ENCODE results near the gene SPAAR.
"Not testable (repeated sequence)": the region's sequence is repeated elsewhere in the genome, so short reads cannot be mapped to it uniquely, and the experiment has no call there.

Gene SPAAR, protein sequence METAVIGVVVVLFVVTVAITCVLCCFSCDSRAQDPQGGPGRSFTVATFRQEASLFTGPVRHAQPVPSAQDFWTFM

DNA sequence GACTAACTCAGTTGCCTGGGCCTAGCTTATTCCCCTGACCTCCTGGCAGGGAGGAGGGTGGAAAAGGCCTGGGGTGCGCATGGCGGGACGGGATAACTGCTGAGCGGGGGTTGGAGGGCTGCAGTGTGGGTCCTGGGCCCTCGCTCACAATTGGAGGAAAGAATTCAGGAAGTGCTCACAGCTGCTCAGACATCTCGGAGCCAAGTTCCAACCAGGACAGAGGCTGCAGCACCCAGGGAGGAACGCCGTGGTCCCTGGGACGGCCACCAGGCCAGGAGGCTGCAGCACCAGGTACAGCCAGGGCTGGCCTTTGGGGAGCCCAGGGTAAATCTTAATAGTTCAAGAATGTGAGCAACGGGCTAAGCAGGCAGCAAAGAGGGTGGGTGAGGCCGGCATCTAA, at the start of gene SPAAR:
Gene SPAAR (plus strand): TSS at position 217 of the 400 bp plus-strand sequence. CDS start 974 bp downstream, outside the sequence.
- DNase-seq, result no peak

DNA sequence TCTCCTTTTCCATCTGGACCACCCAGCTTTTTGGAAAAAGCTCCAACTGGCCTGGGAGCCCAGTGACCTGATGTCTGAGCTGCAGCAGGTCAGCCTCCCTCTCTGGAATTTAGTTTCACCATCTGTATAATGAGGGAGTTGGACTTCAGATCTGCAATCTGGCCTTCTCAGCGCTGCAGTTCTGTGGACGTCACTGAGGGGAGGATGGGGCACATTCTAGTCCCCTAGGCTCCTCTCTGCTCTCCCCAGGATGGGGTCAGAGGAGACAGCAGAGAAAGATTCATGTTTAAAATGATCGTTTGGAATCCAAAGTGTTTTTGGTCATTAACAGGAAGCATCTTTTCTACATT, 49.3 kb upstream of the SPAAR start:
- DNase-seq, result no peak

DNA sequence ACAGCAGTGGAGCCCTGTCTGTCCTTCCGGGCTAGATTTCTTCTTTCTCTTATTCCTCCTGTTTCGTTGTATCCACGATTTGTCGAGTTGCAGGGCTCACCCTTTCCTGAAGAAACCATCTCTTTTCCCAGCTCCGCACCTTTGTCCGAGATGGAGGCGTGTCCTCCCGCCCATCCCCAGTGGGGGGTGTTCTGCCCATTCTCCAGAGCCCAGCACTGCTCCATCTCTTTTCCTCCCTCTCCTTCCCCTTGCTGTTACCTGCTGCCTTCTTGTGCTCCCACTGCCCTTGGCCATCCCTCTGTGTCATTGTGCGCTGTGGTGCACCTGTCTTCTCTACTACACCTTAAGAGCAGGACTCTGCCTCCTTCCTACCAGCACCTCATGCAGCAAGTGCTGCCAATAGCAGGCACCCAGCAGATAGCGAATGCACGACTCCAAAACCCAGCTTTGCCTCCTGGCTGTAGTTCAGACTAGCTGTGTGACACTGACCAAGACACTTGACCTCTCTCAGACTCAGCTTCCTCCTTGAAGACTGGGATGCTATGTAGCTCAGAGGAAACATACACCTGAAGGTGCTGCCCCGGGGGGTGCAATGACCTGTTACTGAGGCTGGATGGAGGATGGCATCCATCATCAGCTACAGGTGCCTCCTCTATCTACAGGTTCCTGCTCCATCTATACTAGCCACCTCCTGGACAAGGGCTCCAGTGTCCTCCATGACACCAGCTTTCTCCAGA, 48.0 kb upstream of the SPAAR start:
- DNase-seq, result no peak

DNA sequence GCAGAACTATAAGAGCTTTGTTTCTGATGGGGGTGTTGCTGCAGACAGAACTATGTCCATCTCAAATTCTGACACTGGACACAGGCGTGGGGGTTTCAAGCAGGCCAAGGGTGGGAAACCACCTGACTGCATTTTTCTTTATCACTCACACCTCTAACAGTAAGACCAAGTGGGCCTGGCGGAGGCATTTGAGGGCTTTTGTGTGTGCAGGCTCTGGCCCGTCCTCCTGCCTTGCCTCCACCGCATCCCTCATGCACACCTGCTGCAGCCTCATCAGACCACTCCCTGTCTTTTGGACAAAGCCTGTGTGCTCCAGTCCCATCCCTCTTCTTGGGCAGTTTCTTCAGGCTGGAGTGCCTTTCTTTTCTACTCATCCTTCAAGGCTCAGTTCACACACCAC, 47.0 kb upstream of the SPAAR start:
- DNase-seq, result no peak

DNA sequence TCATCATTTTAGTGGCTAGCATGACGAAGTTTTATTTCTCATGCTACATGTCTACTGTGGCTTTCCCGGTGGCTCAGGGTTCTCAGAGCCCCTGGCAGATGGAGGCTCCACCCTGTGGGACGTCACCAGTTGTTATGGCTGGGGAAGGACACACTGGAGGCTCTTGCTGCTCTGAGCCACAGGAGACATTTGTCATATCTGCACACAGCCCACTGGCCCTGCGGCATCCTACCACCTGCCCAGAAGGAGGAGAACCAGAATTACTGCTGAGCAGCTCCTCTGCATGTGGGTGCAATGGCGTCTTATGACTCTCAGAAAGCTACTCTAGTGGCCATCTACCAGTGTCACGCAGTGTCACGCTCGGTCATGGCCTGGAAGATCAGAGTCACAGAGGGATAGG, 45.7 kb upstream of the SPAAR start:
- DNase-seq, result no peak

DNA sequence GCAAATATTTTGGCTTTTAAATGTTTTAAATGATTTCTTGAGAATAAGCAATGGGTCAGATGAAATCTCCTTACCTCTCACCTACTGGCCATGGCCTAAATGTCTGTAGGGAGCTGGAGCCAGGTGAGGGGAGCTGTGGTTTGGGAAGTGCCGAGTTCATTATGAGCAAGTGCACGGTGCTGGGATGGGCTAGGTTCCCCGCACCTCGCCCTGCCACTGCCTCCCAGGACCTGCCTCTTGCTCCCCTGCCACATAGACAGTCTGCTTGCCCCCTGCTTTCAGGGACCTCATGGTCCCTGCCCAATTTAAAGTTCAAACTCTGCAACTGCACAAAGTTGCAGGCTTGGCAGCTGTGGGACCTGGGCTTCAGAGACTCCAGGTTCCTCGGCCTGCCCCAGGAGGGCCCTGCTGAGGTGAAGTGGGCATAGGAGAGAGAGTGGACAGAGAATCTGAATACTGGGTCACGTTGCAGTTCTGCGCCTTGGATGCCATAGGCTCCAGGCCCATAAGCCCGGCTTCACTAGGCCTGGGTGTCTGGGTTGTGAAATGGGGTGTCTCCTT, 44.5 kb upstream of the SPAAR start:
- DNase-seq, result no peak

DNA sequence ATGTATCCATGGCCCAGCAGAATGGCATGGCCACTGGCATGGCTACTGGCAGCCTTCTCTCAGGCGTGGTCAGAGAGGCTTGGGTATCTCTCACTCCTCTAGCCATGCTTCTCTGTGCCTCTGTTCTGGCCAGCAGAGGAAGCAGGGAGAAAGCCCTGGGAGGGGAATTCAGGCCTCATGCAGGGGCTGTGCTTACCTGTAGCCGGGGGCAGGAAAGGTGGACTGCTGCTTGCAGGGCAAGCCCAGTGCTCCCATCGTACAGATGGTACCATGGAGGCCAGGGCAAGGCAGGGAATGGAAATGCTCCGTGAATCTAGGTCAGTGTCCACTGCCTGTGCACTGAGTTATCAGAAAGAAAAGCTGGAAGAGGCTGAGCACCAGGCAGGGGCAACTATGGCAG, 41.8 kb upstream of the SPAAR start:
- no peak for DNase-seq

DNA sequence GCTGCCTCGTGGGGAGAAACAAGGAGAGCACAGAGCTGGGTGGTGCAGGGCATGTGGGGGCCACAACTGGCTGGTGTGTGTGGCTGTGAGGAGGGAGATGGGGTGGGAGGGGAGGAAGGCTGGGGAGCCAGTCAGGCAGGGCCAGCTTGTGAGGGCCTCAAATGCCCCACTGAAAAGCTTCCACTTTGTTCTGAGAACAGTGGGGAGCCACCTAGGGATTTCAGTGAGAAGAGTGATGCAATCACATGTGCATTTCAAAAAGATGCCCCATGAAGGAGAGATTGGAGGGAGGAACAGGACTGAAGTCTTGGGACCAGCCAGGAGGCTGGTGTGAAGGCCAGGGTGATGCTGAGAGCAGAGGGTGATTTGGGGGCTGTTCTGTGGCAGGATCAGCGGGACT, 40.4 kb upstream of the SPAAR start:
- no peak for DNase-seq

DNA sequence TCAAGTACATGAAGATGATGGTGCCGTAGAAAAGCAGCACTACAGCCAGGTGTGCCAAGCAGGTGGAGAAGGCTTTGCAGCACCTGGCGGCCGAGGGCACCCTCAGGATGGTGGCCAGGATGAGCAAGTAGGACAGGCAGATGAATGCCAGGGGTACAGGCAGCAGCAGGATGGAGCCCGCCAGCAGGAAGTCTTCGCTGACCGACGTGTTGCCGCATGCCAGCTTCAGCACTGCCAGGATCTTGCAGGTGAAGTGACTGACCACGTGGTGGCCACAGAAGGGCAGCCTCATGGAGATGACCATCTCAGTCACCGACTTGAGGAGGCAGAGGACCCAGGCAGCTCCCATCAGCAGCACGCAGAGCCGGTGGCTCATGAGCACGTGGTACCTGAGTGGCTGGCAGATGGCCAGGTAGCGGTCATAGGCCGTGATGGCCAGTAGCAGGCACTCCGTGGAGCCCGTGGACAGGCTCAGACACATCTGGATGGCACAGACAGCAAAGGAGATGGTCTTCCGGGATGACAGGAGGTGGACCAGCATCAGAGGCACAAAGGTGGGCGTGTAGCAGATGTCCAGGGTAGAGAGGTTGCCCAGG, 39.6 kb upstream of the SPAAR start:
- no peak for DNase-seq

DNA sequence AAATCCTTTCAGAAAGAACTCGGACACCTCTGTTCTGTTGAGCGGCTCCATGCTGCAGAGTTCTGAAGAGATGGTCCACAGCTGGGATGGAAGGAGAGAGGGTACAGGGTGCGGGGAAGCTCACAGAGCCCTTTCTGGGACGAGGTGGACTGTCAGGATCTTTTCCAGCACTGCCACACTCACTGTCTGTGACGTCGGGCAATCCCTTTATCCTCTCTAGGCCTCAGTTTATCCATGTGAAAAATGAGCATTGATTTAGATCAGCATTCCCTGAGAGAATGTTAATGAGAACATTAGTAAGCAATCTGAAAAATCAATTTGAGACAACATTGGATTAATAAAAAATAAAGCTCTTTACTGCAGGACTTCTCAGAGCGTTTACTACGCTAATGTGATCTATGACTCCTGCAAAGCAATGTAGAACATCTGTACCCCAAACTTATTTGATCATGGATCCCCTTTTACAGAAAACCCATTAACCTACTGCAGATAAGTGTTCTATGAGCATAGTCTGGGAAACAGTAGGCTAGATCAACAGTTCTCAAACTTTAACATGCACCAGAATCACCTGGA, 38.9 kb upstream of the SPAAR start, which contains the start of gene OR13J1:
Gene OR13J1 (minus strand): TSS at position 51 of the 573 bp plus-strand sequence. CDS start 0 bp downstream, at position 51.
- no peak for DNase-seq

DNA sequence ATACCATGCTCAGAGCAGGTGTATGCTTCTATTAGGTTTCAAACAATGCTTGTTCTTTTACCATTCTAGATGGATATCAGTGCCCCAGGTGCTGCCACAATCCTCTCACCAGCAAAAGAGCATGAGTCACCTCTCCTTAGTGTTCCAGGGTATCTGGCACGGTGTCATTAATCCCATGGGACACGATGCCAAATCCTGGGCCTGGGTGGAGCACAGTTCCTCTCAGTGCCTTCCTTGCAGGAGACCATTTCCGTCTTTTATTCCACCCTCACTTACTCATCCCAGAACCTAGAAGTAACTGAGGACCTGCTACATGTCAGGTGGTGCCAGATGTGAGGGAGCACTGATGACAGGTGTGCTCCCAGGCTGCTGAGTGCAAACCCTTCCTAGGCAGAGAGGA, 37.7 kb upstream of the SPAAR start:
- no peak for DNase-seq

DNA sequence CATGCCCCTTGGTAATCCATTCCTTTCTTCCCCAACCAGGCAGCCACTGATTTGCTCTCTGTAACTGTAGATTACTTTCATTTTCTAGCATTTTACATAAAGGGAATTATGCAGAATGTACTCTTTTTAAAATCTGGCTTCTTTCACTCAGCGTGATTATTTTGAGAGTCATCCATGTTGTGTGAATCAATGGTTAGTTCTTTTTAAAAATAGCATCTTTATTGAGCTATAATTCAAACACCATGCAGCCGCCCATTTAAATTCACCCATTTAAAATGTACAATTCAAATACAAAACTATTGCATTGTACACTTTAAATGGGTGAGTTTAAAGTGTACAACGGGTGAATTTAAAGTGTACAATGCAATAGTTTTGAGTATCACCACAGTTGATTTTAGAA, 36.8 kb upstream of the SPAAR start:
- no peak for DNase-seq

DNA sequence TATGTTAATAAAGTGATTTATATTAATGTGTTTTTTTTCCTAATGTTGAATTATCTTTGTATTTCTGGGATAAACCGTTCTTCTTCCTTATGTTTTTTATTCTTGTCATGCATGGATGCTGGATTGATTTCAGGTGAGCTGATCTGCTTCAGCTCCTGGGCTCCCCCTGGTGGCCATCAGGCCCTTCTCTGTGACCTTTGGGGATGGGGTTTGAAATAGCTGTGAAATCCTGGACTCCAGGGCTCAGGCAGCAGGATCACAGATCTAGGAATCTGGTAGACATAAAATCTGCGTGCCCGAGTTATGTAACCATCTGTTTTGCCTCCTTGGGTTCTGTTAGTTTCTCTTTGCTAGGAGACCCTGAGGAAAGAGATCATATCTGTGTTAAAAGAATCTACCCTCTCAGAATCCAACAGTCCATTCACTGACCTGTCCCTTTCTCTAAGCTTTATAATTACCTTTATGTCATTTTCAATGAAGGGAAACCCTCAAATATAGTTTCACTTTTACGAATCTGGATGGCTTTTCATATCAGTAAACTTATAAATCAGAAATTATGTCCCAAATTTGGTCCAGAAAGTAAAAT, 26.9 kb upstream of the SPAAR start:
- DNase-seq, result peak; percentile 48

DNA sequence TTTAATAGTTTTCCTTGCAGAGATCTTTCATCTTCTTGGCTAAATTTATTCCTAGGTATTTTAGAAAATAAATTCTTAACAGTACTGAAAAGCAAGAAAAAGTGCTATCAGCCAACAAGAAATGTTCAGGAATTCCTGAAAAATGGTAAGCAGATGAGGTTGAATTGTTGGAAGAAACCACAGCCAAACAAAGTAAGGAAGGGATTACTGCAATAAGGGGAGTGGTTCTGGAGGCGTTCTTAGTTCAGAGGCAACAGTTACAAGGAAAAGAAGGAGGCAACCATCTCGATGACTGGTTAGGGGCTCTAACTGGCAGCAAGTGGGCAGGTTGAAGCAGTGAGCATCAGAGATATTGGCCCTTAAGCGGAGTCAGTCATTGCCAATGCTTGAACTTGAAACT, 26.3 kb upstream of the SPAAR start:
- DNase-seq, result no peak

DNA sequence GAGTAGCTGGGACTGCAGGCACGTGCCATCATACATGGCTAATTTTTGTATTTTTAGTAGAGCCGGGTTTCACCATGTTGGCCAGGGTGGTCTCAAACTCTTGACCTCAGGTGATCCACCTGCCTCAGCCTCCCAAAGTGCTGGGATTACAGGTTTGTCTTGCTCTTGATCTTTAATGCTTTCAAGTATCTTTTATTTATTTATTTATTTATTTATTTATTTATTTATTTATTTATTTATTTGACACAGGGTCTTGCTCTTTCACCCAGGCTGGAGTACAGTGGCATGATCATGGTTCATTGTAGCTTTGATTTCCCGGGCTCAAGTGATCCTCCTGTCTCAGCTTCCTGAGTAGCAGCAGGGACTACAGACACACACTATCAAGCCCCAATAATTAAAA, 24.4 kb upstream of the SPAAR start:
- not testable (repeated sequence) for DNase-seq

DNA sequence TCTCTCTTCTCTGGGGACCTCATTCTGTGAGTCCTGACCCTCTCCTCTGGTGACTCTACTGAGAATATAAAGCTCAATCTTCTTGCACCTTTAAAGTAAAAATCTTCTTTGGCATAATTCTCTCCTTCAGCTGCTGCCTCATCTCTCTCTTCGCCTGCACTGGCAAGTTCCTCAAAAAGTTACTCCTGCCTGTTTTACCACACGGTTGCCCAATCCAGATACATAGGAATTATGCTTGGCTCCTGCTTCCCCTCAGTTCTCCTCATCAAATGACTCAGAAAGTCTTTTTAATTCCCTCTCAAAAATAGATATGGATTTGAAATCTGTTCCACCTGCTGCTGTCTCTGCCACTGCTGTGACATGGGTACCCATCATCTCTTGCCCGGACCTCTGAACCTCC, 17.6 kb upstream of the SPAAR start:
- no peak for DNase-seq

DNA sequence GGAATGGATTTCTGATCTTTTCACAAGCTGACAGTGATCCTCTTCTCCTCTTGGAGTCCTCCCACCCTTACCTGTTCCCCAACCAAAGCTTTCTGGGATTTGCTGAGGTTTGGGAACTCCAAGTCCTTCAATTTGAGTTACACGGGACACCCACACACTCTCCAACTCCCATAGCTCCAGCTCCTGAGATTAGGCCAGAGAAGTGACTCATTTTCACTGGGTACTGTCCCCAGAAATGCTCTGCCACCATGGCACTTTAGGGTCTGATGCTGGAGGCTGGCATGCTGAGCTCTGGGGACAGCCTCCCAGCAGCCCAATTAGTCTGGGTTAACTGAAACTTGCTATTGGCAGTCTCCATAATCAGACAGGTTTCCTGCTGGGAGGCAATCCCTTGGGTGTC, 17.2 kb upstream of the SPAAR start:
- DNase-seq, result no peak

DNA sequence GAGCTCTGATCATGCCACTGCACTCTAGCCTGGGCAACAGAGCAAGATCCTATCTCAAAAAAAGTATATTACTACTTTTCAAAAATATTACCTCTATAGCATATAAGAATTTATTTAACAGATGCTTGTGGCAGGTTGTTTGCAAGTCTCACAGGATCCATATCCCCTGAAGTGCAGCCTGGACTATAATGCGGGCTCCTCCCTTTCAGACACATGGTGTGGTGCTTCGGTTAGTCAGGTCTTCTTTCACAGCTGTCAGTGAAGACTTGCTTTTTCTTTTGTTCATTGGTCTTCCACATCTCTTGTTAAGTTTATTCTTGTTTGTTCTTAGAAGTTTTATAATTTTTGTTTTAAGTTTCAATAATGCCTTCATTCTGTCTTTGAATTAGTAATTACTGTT, 12.7 kb upstream of the SPAAR start:
- no peak for DNase-seq

DNA sequence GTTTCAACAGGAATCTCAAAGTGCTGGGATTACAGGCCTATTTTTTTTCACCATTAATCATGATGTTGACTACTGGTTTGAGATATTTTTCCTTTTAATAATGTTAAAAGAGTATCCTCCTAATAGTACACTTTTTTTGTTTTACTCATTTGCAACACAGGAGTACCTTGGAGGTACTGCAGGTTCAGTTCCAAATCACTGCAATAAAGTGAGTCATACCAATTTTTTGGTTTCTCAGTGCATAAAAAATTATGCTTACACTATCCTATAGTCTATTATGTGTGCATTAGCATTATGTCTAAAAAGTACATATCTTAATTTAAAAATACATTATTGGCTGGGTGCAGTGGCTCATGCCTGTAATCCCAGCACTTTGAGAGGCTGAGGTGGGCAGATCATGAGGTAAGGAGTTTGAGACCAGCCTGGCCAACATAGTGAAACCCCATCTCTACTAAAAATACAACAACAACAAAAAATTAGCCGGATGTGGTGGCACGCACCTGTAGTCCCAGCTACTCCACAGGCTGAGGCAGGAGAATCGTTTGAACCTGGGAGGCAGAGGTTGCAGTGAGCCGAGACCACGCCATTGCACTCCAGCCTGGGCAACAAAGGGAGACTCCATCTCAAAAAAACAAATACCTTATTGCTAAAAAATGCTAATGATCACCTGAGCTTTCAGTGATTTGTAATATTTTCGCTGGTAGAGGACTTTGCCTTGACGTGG, 11.8 kb upstream of the SPAAR start:
- DNase-seq, result not testable (repeated sequence)

DNA sequence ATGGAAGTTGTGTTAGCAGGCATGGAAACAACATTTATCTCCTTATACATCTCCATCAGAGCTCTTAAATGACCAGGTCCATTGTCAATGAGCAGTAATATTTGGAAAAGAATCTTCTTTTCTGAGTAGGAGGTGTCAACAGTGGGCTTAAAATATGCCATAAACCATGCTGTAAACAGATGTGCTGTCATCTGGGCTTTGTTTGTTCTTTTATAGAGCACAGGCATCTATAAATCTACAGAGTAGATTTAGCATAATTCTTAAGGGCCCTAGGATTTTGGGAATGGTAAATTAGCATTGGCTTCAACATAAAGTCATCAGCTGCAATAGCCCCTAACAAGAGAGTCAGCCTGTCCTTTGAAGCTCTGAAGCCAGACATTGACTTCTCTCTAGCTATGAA, 11.0 kb upstream of the SPAAR start:
- no peak for DNase-seq

DNA sequence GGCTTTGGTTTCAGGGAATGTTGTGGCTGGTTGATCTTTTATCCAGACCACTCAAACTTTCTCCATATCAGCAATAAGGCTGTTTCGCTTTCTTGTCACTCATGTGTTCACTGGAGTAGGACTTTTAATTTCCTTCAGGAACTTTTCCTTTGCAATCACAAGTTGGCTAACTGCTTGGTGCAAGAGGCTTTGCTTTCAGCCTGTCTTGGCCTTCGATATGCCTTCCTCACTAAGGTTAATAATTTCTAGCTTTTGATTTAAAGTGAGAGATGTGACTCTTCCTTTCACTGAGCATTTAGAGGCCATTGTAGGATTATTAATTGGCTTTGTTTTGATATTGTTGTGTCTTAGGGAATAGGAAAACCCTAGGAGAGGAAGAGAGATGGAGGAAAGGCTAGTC, 10.3 kb upstream of the SPAAR start:
- DNase-seq, result no peak

DNA sequence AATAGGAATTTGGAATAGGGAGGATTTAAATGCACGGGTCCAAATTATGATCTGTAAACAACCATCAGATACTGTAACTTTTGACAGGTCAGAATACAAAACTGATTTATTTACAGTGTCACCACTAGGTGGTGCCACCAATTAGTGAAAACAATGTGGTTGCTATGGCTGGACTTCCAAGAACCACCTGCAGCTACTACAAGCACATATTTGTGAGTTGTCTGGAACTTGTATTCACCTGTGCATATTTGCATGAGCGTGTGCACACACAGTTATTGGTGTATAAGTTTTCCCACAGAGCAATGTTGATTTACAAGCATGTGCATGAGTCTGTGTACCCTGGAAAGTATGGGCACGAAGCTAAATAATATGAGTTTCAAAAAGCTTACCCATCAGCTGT, 6.2 kb upstream of the SPAAR start:
- peak; percentile 50 for DNase-seq

DNA sequence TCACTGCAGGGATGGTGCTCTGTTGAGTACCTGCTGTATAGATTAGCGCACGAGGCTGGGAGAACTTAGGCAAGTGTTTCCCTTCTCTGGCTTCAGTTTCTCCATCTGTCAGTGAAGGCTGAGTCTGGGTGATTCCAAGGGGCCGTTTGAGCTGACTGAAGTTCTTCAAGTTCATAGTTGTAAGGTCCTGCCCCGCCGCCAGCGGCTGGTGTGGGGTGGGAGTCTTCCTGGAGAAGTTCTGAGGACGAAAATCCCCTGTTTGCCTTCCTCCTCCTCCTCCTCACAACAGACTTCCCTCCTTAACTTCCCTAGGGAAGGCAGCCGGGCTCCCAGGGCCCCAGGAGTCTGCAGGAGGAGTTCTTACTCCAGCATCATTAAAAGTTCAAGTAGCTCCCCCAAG, 5.0 kb upstream of the SPAAR start:
- no peak for DNase-seq

All from COR-L47 (cell line).